HCT116 (cell line): Measurements from ENCODE around the gene ABCA5. TPM values are rescaled to one million over a fixed set of nuclear protein-coding genes. Genes with fewer than 3 reads are reported as not detected.

Source experiments
- ATAC-seq: fragments of 200-7000 bp; cut with Tn5 transposase; 2 replicates; pipeline ENCODE4 v1.9.1; 2020; ENCODE audit warnings: mild to moderate bottlenecking, moderate library complexity
- BruUV-seq: library from RNA; stranded (reverse); fragments of 400-500 nt; replicated peaks from 2 replicates; lab custom pipeline; 2021; lab: Mats Ljungman, UMichigan
- CTCF ChIA-PET: fragments of 300-600 bp; sonication (Branson Sonifier 250); formaldehyde crosslinking; loops from one replicate; lab custom pipeline; 2021; ENCODE audit warnings: antibody characterized with exemption; lab: Charles Lee
- POLR2A ChIA-PET: fragments of 300-600, 350-600 bp; sonication (Branson Sonifier 250); formaldehyde crosslinking; loops from one replicate; lab custom pipeline; 2021; ENCODE audit warnings: antibody characterized with exemption; lab: Charles Lee
- RAD21 ChIA-PET, 2 experiments: fragments of 300-600 bp; sonication (Branson Sonifier 250); formaldehyde crosslinking; loops; one replicate each; lab custom pipeline; 2023; ENCODE audit warnings: low total read pairs in 2 of 2; ENCODE audit not compliant: uncharacterized antibody in 2 of 2, unreplicated experiment in 2 of 2, low non-redundant PET in 1 of 2; lab: Charles Lee
- DNase-seq: peaks from one replicate; pipeline ENCODE4 v3.0.0-alpha.2; 2010; ENCODE audit warnings: low read depth, low spot score
- H2AFZ ChIP-seq: fragments of 200-600 bp; shearing (Covaris generic), sonication (generic); 2 replicates; pipeline ENCODE4 v1.6.1; 2017; ENCODE audit warnings: low read depth, mixed run types, mixed read lengths, antibody characterized with exemption, low read length; ENCODE audit not compliant: poor library complexity, severe bottlenecking
- H3K27ac ChIP-seq: 2 replicates; pipeline ENCODE4 v1.5.1; 2012; ENCODE audit warnings: low read depth, low read length
- H3K27me3 ChIP-seq: fragments of 200-600 bp; sonication (generic); 2 replicates; pipeline ENCODE4 v1.6.1; 2016; ENCODE audit warnings: mixed run types, low read length, mixed read lengths; ENCODE audit not compliant: insufficient read depth
- H3K36me3 ChIP-seq, 2 experiments: fragments of 200-500 bp in 1 of 2; fragments of 200-600 bp in 1 of 2; sonication (Bioruptor generic) in 1 of 2; sonication (generic) in 1 of 2; 2 replicates each; pipeline versions ENCODE4 v1.5.1 to v1.6.1; 2014 to 2016; ENCODE audit warnings: low read length in 2 of 2, inconsistent platforms in 1 of 2, mixed read lengths in 1 of 2, mixed run types in 1 of 2; ENCODE audit not compliant: insufficient read depth in 2 of 2, control insufficient read depth in 1 of 2
- H3K4me1 ChIP-seq, 2 experiments: fragments of 200-600 bp in 1 of 2; sonication (generic) in 1 of 2; 2 replicates each; pipeline versions ENCODE4 v1.5.1 to v1.6.1; 2012 to 2017; ENCODE audit warnings: low read length in 2 of 2, inconsistent platforms in 1 of 2, mild to moderate bottlenecking in 1 of 2, mixed read lengths in 1 of 2, mixed run types in 1 of 2, moderate library complexity in 1 of 2; ENCODE audit not compliant: insufficient read depth in 2 of 2, control insufficient read depth in 1 of 2
- H3K4me2 ChIP-seq: fragments of 200-600 bp; sonication (generic); 2 replicates; pipeline ENCODE4 v1.6.1; 2017; ENCODE audit warnings: mixed run types, low read length, mixed read lengths
- H3K4me3 ChIP-seq, 2 experiments: fragments of 200-600 bp in 1 of 2; sonication (generic) in 1 of 2; replicated peaks in 1 of 2; 2 replicates each; pipeline ENCODE4 v1.5.1; 2011 to 2016; ENCODE audit warnings: low read length in 2 of 2, control low read depth in 1 of 2, low read depth in 1 of 2, mild to moderate bottlenecking in 1 of 2, mixed read lengths in 1 of 2, mixed run types in 1 of 2
- H3K79me2 ChIP-seq: fragments of 200-600 bp; sonication (generic); 2 replicates; pipeline ENCODE4 v1.6.1; 2017; ENCODE audit warnings: mild to moderate bottlenecking, mixed run types, low read length, moderate library complexity, mixed read lengths; ENCODE audit not compliant: insufficient read depth
- H3K9ac ChIP-seq: fragments of 200-600 bp; sonication (generic); 2 replicates; pipeline ENCODE4 v1.6.1; 2016; ENCODE audit warnings: low read length, mixed read lengths
- H3K9me2 ChIP-seq: fragments of 200-600 bp; sonication (generic), shearing (Covaris generic); 2 replicates; pipeline ENCODE4 v1.6.1; 2017; ENCODE audit warnings: mixed run types, mild to moderate bottlenecking, moderate library complexity; ENCODE audit not compliant: insufficient read depth
- H3K9me3 ChIP-seq, 2 experiments: fragments of 200-500 bp in 1 of 2; fragments of 200-600 bp in 1 of 2; sonication (Bioruptor generic) in 1 of 2; sonication (generic) in 1 of 2; 2 replicates each; pipeline ENCODE4 v1.6.1; 2014 to 2017; ENCODE audit warnings: low read length in 2 of 2, mixed read lengths in 2 of 2, inconsistent platforms in 1 of 2, low read depth in 1 of 2, mild to moderate bottlenecking in 1 of 2, mixed run types in 1 of 2, moderate library complexity in 1 of 2; ENCODE audit not compliant: control insufficient read depth in 1 of 2, insufficient read depth in 1 of 2
- H4K20me1 ChIP-seq: fragments of 200-600 bp; sonication (generic), shearing (Covaris generic); 2 replicates; pipeline ENCODE4 v1.6.1; 2017; ENCODE audit warnings: mixed run types, mild to moderate bottlenecking, moderate library complexity; ENCODE audit not compliant: insufficient read depth
- CBX3 ChIP-seq: IDR thresholded peaks from 2 replicates; pipeline ENCODE4 v1.6.1; 2012; ENCODE audit warnings: low read depth
- CTCF ChIP-seq, 3 experiments: fragments of 200-600 bp in 1 of 3; sonication (generic) in 1 of 3; IDR thresholded peaks in 2 of 3; conservative IDR thresholded peaks in 1 of 3; 2 replicates each; pipeline ENCODE4 v1.5.1; 2012 to 2017; ENCODE audit warnings: low read depth in 2 of 3, low read length in 2 of 3, antibody characterized with exemption in 1 of 3, borderline replicate concordance in 1 of 3, control low read depth in 1 of 3, mild to moderate bottlenecking in 1 of 3, mixed read lengths in 1 of 3, mixed run types in 1 of 3, moderate library complexity in 1 of 3; ENCODE audit not compliant: insufficient read depth in 1 of 3
- EZH2phosphoT487 ChIP-seq: fragments of 200-600 bp; IDR thresholded peaks from 2 replicates; pipeline ENCODE4 v1.6.1; 2018; ENCODE audit warnings: antibody characterized with exemption, borderline replicate concordance
- RAD21 ChIP-seq: IDR thresholded peaks from 2 replicates; pipeline ENCODE4 v1.6.1; 2012; ENCODE audit warnings: low read depth, mild to moderate bottlenecking
- intact Hi-C: fragments of 100-400 bp; cut with micrococcal nuclease; formaldehyde crosslinking; loops from 2 replicates; pipeline ENCODE4 v1.10.0; 2022
- total RNA-seq: library from RNA; stranded (reverse); gene quantifications from one replicate; pipeline ENCODE4 v1.2.1, GENCODE V29; 2021; ENCODE audit not compliant: unreplicated experiment
- TF ChIP-seq, protein P1 (sequence below): IDR thresholded peaks from 2 replicates; pipeline ENCODE4 v1.6.1; 2012

ABCA5 gene
- total RNA-seq, 1 experiment from 2014 or later, result 6.8 TPM

DNA sequence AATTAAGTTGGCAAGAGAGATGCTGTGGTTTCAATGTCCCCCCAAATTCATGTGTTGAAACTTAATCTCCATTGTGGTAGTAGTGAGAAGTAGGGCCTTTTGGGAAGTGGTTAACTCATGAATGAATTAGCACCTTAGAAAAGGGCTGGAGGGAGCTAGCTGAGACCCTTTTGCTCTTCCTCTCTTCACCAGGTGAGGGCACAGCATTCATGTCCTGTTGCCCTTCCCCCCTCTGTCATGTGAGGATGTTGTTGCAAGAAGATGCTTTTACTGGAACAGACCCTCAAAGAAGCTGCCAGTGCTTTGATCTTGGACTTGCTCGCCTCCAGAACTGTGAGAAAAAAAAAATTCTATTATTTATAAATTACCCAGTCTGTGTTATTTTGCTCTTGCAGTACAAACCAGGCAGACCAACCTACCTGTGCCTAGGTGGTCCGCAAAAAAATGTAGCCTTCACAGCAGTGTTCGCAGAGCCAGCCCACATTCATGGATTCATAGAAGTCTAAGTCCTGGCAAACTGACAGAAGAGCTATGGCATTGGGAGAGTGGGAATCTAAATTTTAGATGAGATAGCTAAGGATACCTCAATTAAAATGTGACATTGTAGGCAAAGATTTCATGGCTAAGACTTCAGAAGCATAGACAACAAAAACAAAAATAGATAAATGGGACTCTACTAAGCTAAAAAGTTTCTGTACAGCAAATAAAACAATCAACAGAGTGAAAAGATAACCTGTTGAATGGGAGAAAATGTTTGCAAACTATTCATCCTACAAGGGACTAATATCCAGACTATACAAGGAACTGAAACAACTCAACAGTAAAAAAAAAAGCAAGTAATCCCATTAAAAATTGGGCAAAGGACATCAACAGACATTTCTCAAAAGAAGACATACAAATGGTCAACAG, 32.0 kb upstream of the ABCA5 start:
- no peaks in the 10 kb centered on the region for H3K79me2 ChIP-seq
- 0 out of 2 replicates have a peak, but pooled peaks have one; percentile 25 for TF ChIP-seq CBX3
- peak; percentile 25 to 56 (median 53); a peak in 4 of 6 replicates for TF ChIP-seq CTCF (IDR thresholded peaks at IDR 0.05 in 2 of 3, conservative IDR thresholded peaks at IDR 0.05 in 1 of 3; ENCODE audit: borderline replicate concordance in 1 of 3, insufficient read depth in 1 of 3, low read depth in 2 of 3, low read length in 2 of 3)
- TF ChIP-seq EZH2phosphoT487, result no peak
- TF ChIP-seq RAD21, result peak; percentile 43; the same call in 1 of the 2 replicates
- TF ChIP-seq, protein P1, sequence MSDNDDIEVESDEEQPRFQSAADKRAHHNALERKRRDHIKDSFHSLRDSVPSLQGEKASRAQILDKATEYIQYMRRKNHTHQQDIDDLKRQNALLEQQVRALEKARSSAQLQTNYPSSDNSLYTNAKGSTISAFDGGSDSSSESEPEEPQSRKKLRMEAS, result 0 out of 2 replicates have a peak, but pooled peaks have one; percentile 25
- no peaks in the 10 kb centered on the region for H3K27me3 ChIP-seq
- no peak overlapping the region for H2AFZ ChIP-seq
- ChIA-PET POLR2A (no interaction called here), CTCF (interaction anchor here (1.8 kb wide), 1 partner anchor 36 kb away, joined by 10 read pairs; no protein-coding TSS in a partner anchor), RAD21 (interaction anchor here in 1 of 2 experiments (0.7 to 1.3 kb wide), 5 partner anchors 33 to 514 kb away, joined by 3 to 4 read pairs (median 3); no protein-coding TSS in a partner anchor)
- H3K36me3 ChIP-seq, result no peaks in the 10 kb centered on the region
- DNase-seq (peak; percentile 26), ATAC-seq (peak; percentile 91)
- no peaks in the 10 kb centered on the region for H4K20me1 ChIP-seq
- no peak overlapping the region for H3K27ac ChIP-seq
- H3K4me2 ChIP-seq, result no peak overlapping the region
- H3K4me1 ChIP-seq, result no peaks in the 10 kb centered on the region
- intact Hi-C loops, result no loop called here
- no peaks in the 10 kb centered on the region for H3K9me2 ChIP-seq
- H3K9me3 ChIP-seq, result no peaks in the 10 kb centered on the region
- no peak overlapping the region for H3K4me3 ChIP-seq
- no TSS peak for BruUV-seq
- H3K9ac ChIP-seq, result no peak overlapping the region
